Stimulated activated CD4-positive, alpha-beta T cell treated with anti-CD3 and anti-CD28 coated beads, Interleukin-2, amount 100 ng/mL, for 48 hours (primary cell): ENCODE data around the gene ELOVL3.

Experiments used
- DNase-seq, 2 donors: peaks; one replicate each; pipeline ENCODE4 v3.0.0-alpha.2; 2020

ELOVL3 gene

DNA sequence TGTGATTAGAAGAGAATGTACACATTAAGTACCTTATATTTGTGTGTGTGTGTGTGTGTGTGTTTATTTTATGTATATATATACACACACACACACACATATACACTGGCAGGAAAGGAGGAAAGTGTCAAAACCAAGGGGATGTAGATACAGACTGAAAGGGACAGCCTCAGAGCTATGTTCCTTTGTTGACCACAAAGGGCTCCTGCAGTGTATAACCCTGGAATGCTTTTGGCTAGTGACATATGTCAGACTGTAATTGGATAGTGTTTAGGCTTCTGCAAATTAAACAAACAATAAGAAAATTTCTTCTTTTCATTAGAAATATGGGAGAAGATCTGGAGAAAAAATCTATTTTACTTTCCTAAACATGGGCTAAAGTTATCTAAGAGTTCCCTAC is 35.1 kb downstream of the ELOVL3 start:
- no peak for DNase-seq

GRCh38 chr10:102261842-102262241 is 35.7 kb downstream of the ELOVL3 start:
- DNase-seq, result no peak

DNA sequence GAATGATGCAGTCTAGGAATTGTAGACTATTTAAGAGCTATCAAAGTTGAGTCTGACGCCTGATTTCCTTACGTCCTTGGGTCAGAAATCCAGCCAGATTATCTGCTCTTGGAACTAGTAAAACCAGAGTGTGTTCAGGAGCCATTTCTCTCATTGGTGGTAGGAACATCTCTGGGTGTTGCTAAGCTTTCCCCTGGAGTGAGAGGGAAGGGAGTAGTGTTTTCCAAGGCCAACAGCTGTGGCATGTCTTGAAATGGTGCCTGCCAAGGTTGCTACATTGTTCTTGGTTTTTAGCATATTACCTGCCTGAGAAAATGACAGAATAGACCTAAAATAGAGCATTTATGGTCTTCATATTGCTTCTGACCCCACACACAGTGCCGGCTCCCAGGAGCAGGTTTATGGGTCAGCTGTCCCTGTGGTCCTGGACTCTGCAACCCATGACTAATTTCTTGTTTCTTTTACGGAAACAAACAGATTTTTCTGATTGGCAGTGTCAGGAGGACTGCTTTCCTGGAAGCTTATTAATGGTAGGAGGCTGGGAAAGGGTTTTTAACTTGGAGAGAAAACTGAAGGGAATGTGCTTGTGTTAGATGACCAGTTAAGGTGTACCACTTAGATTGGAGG is 36.8 kb downstream of the ELOVL3 start:
- DNase-seq, result no peak

GRCh38 chr10:102264371-102264770 is 38.3 kb downstream of the ELOVL3 start:
- DNase-seq, result no peak

GRCh38 chr10:102266670-102267069 is 40.6 kb downstream of the ELOVL3 start:
- no peak for DNase-seq

DNA sequence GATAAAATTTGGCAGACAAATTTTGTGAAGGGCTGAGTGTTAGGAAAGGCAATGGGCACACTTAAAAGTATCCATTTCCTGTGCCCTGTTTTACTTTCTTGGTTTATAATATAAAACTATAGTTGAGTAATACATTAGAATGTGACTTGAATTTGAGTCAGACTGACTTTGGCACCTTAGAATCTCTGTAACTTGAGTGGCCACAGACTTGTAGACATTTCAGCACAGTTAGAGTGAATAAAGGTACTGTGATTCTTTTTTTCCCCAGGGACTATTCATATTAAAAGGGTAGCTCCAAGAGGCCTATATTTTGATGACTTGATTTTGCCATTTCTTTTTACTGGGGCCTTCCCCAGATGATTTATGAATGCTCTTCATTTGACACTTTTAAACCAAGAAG is 41.6 kb downstream of the ELOVL3 start:
- DNase-seq, result no peak

DNA sequence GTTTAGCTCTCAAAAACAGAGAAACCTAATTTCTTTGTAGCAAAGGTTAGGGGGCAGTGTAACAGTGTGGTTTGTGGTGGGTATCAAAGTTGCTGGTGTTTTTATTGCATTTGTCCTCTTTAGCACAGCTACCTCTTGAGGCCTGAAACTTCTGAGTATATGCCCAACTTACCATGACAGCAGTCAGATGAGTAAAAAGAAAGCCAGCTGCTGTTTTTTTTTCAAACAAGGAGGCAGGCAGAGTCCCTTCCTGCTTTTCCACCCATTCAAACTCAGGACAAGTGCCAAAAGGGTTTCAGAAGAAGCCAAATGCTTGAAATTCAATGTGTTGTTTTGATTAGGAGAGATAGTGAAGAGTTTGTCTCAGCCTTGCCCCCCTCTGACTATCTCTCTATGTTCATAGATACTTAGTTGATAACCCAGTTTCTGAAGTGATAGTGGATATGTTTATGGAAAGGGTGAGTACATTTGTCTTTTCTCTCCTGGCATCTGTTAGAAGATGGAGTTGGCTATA is 42.3 kb downstream of the ELOVL3 start:
- DNase-seq, result no peak

- no peak for DNase-seq
Measured at GRCh38 chr10:102269017-102269416, 42.9 kb downstream of the ELOVL3 start.

DNA sequence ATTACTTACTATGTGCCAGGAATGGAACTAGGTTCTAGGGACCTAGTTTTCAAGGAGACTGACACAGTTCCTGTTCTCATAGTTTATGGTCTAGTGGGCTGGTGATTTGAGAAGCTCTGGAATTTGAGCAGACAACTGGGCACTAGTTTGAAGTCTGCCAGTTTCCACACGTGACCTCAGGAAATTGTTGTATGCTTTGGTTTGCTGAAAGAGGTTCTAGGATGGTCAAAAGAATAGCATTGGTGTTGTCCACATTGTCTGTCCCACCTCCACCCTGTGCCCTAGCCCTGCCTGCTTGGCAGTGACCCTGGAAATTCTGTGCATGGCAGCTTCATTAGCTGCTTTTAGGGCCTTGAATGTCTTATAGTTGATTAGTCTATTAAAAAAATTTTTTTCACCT is 48.0 kb downstream of the ELOVL3 start:
- no peak for DNase-seq

- no peak for DNase-seq
Measured at GRCh38 chr10:102275343-102275742, 49.2 kb downstream of the ELOVL3 start.

DNA sequence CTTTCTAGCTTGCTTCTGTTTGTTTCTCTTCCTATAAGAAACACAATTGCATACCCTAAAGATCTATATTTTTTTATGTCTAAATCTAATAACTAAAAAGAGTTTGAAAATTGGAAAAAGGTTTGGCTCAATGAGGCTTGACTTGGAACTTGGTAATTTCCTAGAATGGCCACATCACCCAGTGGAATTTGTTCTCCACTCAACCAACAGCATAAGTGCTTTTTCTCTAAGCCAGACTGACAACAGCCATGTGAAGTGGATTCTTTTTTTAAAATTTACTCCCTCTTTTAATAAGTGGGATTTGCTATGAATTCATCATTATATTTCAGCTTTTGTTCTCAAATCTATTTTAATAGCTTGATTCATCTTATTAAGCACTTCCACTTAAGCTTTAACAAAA is 53.0 kb downstream of the ELOVL3 start:
- no peak for DNase-seq
